IPS-18c (cell line): ENCODE measurements around the gene ROR1.

ENCODE experiments used
- H3K4me3 ChIP-seq: 2 replicates; pipeline ENCODE4 v1.7.0; 2013; ENCODE audit warnings: low read depth, mild to moderate bottlenecking, low read length, moderate library complexity; ENCODE audit not compliant: insufficient read depth
- H3K9me3 ChIP-seq: one replicate; pipeline ENCODE4 v1.6.1; 2013; ENCODE audit warnings: mild to moderate bottlenecking, low read length, moderate library complexity; ENCODE audit not compliant: control insufficient read depth, insufficient read depth

Gene ROR1

GRCh38 chr1:64047549-64047996 is 273.8 kb downstream of the ROR1 start:
- no peak overlapping the region for H3K4me3 ChIP-seq
- no peaks in the 10 kb centered on the region for H3K9me3 ChIP-seq

- Histone ChIP-seq H3K4me3 (no peak overlapping the region), H3K9me3 (no peaks in the 10 kb centered on the region)
Measured at GRCh38 chr1:64049900-64050540, 276.2 kb downstream of the ROR1 start.

DNA sequence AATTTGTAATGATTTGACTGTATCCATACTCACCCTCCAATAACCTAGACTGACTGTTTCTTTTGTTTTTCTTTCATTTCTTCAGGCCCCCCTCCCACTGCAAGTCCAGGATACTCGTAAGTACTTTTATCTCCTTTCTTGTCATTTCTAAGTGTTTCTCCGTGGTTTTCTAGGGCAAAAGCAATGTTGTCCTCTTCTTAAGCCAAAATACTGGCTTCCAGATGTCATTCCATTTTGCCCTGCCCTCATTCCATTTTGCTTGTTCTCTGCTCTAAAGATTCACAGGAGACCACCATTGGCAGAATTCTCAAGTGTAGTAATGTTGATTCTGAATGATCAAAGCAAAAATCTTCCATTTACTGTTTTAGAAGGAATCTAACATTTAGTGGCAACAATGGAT is 276.8 kb downstream of the ROR1 start:
- Histone ChIP-seq H3K9me3 (no peaks in the 10 kb centered on the region), H3K4me3 (no peak overlapping the region)

DNA sequence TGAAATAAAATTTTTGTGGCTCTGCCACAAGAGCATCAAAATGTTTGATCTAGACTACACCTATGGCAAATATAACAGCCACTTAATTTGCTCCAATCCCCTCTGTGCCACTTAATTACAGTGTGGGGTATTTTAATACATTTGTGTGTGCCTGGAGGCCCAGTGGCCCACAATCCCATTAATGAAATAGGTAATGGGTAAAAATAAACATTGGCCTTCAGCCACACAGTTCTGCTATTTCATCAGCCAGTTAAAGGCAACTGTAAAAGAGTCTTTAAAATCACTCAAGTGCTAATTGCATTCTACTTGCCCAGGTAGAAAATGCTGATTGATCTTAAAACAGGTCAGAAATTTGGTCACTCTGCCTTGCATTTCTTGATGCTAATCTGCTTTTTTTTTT is 278.0 kb downstream of the ROR1 start:
- H3K9me3 ChIP-seq: no peaks in the 10 kb centered on the region
- H3K4me3 ChIP-seq: no peak overlapping the region

GRCh38 chr1:64052777-64053176 is 279.0 kb downstream of the ROR1 start:
- no peak overlapping the region for H3K4me3 ChIP-seq
- no peaks in the 10 kb centered on the region for H3K9me3 ChIP-seq

- Histone ChIP-seq H3K4me3 (no peak overlapping the region), H3K9me3 (no peaks in the 10 kb centered on the region)
Measured at GRCh38 chr1:64055310-64055709, 281.5 kb downstream of the ROR1 start.

- Histone ChIP-seq H3K4me3 (no peak overlapping the region), H3K9me3 (no peaks in the 10 kb centered on the region)
Measured at GRCh38 chr1:64059556-64059955, 285.7 kb downstream of the ROR1 start.

GRCh38 chr1:64060611-64061302 is 286.9 kb downstream of the ROR1 start:
- Histone ChIP-seq H3K9me3 (no peaks in the 10 kb centered on the region), H3K4me3 (no peak overlapping the region)

DNA sequence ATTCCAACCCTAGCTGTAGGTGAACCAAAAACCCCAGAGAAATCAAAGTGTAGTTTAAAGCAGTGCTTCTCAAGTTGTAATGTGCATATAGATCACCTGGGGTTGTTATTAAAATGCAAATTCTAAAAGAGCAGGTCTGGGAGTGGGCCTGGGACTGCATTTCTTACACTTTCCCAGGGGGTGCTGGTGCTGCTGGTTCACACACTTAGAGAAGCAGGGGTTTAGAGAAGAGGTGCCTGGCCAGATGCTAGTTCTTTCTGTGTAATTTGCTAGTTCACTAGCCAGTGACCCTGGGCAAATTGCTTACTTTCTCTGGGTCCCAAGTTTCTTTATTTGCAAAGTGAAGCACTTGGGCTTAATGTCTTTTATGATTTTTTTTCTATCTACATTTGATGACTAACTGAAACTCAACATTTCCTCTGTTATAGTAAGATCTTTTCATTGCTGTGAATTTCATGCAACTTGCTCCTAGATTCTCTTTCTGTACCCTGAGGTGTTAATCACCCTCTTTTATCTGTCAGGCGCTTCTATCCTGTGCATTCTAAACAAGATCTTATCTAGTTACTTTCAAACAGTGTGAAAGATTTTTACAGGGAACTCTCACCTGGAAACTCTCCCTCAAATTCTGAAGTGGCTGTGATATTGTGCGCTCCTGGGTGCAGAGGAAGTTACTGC is 287.8 kb downstream of the ROR1 start:
- Histone ChIP-seq H3K4me3 (no peak overlapping the region), H3K9me3 (no peaks in the 10 kb centered on the region)

DNA sequence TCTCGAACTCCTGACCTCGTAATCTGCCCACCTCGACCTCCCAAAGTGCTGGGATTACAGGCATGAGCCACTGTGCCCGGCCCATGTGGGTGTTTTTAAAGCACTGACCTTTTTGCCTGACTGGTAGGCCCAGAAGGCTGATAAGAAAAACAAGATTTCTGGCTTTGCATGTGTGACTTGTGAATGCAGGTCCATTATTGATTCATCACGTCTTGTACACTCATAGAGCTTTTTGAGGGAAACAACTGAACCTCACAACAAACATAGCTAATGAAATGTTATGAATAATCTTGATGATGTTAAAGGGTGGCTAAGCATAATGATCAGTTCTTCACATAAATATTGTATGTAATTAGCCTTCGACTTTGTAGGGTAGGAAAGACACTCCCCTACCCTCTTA is 288.7 kb downstream of the ROR1 start:
- no peak overlapping the region for H3K4me3 ChIP-seq
- no peaks in the 10 kb centered on the region for H3K9me3 ChIP-seq

DNA sequence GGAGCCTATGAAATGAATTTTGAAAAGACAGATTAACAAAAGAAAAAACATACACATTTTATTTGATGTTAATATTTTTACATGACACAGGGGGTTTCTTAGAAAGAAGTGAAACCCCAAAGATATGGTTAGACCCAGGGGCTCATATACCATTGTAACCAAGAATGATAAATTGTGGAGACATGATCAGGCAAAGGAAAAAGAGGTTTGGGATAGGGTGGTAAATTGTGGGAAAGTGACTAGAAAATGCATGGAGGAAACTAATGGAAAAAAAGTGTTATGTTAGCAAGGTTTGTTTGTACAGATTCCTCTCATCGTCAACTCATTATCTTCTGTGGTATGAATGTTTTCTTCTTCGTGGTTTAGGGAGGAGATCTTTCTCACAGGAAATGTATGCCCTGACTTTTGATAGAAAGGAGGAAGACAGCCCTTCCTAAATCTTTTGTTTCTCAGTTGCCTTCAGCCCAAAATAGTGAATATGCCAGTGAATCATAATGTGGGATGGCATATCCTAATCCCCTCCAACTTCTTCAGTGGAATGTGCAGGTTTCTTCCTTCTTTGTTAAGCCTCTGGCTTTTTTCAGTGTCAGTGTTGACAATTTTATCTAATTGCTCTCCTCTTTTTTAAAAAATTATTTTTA is 289.2 kb downstream of the ROR1 start:
- H3K4me3 ChIP-seq: no peak overlapping the region
- H3K9me3 ChIP-seq: no peaks in the 10 kb centered on the region

DNA sequence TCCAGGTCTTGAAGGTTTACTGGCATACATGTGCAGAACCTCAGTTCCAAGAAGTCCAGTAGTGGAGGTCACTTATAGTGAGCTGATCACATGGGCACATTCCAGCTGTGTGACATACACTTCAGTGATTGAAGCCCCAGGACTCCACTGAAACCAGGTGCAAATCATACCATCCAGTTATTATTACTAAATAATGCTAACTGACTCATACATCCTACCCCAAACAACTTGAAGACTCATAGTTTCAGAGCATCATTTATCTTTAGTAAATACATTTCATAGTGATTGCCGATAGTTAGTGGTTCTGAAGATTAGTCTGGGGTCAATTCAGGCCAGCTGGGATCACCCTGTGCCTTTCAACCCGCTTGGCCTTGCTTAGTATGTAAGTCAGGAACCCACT is 291.8 kb downstream of the ROR1 start:
- Histone ChIP-seq H3K9me3 (no peaks in the 10 kb centered on the region), H3K4me3 (no peak overlapping the region)

DNA sequence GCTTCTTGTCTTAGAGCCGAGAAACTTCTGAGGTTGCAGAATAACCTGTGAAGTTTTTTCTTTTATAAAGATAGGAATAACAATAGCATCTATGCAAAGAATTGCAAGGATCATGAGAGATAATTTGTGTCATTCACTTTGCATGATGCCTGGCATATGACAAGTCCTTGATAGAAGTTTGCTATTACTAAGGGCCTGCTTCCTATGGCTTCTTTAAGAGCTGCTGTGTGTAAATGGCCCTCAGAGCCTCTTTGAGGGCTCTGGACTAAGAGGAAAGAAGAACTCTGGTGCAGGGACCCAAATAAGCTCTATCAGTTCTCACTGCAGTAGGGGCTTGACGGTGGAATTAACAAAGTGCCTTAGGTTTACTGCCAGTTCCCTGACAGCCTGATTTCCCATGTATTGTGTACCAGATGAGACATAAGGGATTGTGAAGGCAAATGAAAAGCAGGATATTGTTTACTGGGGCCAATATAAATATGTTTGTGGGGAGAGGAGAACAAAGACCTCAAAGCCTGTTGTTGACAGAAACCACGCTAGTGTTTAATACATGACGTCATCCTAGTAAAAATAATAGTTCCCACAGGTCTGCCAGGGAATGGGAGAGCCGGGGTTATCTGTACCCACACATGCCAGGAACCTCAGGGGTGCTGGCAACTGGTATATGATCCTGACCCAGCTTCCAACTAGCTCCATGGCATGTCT is 298.4 kb downstream of the ROR1 start:
- H3K9me3 ChIP-seq: no peaks in the 10 kb centered on the region
- no peak overlapping the region for H3K4me3 ChIP-seq

DNA sequence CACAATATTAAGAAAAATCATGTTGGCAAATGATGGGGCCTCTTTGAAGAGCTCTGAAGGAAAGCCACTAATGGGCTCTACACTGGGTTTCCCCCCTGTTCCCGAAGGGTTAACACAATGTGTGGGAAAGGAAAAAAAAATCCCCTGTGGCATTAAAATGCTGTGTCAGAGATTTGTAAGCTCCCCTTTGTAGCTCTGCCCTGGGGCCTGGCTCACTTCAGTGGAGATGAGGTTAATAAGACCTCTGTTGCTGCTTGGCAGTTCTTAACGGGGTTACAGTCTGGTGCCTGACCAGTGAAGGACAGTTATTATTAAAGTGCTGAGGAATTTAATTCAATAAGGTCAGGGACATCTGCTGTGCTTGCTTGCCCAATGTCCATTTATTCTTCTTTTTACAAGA is 299.9 kb downstream of the ROR1 start:
- H3K9me3 ChIP-seq: no peaks in the 10 kb centered on the region
- no peak overlapping the region for H3K4me3 ChIP-seq

- Histone ChIP-seq H3K4me3 (no peak overlapping the region), H3K9me3 (no peaks in the 10 kb centered on the region)
Measured at GRCh38 chr1:64074767-64075166, 300.9 kb downstream of the ROR1 start.

DNA sequence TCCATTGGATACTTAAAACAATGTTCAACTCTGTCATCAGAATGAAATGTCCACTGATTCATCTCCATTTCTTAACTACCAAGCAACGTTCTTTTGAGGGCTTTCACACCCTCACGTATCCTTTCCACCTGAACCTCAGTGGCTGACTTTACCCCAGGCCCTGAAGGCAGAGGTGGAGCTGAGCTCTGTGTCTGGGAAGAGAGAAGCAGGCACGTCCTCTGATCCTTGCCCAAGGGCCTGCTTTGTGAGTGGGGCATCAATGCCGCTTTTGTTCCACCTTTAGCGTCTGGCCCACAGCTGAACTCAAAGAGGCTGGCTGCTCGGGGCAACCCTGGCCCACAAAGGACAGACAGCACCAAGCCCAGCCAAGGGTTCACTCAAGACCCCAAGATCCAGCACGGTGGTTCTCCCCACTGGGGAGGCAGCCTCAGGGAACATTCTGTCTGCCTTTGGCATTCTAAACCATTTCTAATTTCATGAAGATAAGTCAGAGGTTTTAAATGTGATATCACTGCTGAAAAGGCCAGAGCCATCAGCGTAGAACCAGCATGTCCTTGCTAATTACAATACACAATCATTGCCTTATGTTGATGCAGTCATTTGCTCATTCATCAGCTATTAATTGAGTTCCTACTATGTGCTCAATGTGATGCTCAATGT is 303.6 kb downstream of the ROR1 start:
- H3K4me3 ChIP-seq: no peak overlapping the region
- no peaks in the 10 kb centered on the region for H3K9me3 ChIP-seq
